Thymus (tissue), 2 donors: ENCODE results near the gene RPL28. TPM values are rescaled to one million over a fixed set of nuclear protein-coding genes. Genes with fewer than 3 reads are reported as not detected.

Experiments used
- polyA plus RNA-seq: library from polyadenylated mRNA; stranded (reverse); fragments of 200-250 nt; gene quantifications from one replicate; pipeline ENCODE4 v1.2.3, GENCODE V29; 2013
- total RNA-seq: library from RNA; stranded (reverse); fragments of 120-200 nt; gene quantifications from one replicate; pipeline ENCODE4 v1.2.4, GENCODE V29; 2013
- donor health status: healthy.

The RPL28 gene
- total and polyA plus RNA-seq, 2 donors = 667 to 2,578 TPM

Other genes with a start within 250 kb of the RPL28 start
- 4.3 TPM for gene TNNT1, start 236.7 kb upstream of the RPL28 start, total RNA-seq
- gene TNNT1, start 236.7 kb upstream of the RPL28 start, polyA plus RNA-seq = 11.9 TPM
- gene TNNI3, start 228.2 kb upstream of the RPL28 start, total RNA-seq = 0.14 TPM
- gene TNNI3, start 228.2 kb upstream of the RPL28 start, polyA plus RNA-seq = 0.75 TPM
- 0.24 TPM for gene DNAAF3, start 219.3 kb upstream of the RPL28 start, total RNA-seq
- gene DNAAF3, start 219.3 kb upstream of the RPL28 start, polyA plus RNA-seq = 0.64 TPM
- gene SYT5, start 205.6 kb upstream of the RPL28 start, total RNA-seq = 0.24 TPM
- gene SYT5, start 205.6 kb upstream of the RPL28 start, polyA plus RNA-seq = 0.32 TPM
- 0.28 TPM for gene PTPRH, start 176.4 kb upstream of the RPL28 start, total RNA-seq
- gene PTPRH, start 176.4 kb upstream of the RPL28 start, polyA plus RNA-seq = 0.14 TPM
- gene TMEM86B, start 157.2 kb upstream of the RPL28 start, total RNA-seq = 1.7 TPM
- 39.7 TPM for gene TMEM86B, start 157.2 kb upstream of the RPL28 start, polyA plus RNA-seq
- gene PPP6R1, start 126.9 kb upstream of the RPL28 start, total RNA-seq = 36.0 TPM
- gene PPP6R1, start 126.9 kb upstream of the RPL28 start, polyA plus RNA-seq = 48.5 TPM
- 16.4 TPM for gene HSPBP1, start 105.8 kb upstream of the RPL28 start, total RNA-seq
- 21.8 TPM for gene HSPBP1, start 105.8 kb upstream of the RPL28 start, polyA plus RNA-seq
- gene BRSK1, start 101.9 kb upstream of the RPL28 start, total RNA-seq = 3.1 TPM
- 2.9 TPM for gene BRSK1, start 101.9 kb upstream of the RPL28 start, polyA plus RNA-seq
- 0.76 TPM for gene TMEM150B, start 60.6 kb upstream of the RPL28 start, total RNA-seq
- 2.0 TPM for gene TMEM150B, start 60.6 kb upstream of the RPL28 start, polyA plus RNA-seq
- 7.7 TPM for gene KMT5C, start 46.1 kb upstream of the RPL28 start, total RNA-seq
- gene KMT5C, start 46.1 kb upstream of the RPL28 start, polyA plus RNA-seq = 23.5 TPM
- gene COX6B2, start 31.2 kb upstream of the RPL28 start, total RNA-seq = 2.6 TPM
- gene COX6B2, start 31.2 kb upstream of the RPL28 start, polyA plus RNA-seq = 40.4 TPM
- gene GARIN5B, start 22.7 kb upstream of the RPL28 start, total RNA-seq = not detected
- 0.05 TPM for gene GARIN5B, start 22.7 kb upstream of the RPL28 start, polyA plus RNA-seq
- gene IL11, start 15.5 kb upstream of the RPL28 start, total RNA-seq = 0.38 TPM
- gene IL11, start 15.5 kb upstream of the RPL28 start, polyA plus RNA-seq = 1.5 TPM
- gene TMEM190, start 9.1 kb upstream of the RPL28 start, total RNA-seq = 0.14 TPM
- gene TMEM190, start 9.1 kb upstream of the RPL28 start, polyA plus RNA-seq = 3.4 TPM
- 2.5 TPM for gene TMEM238, start 1.6 kb upstream of the RPL28 start, total RNA-seq
- gene TMEM238, start 1.6 kb upstream of the RPL28 start, polyA plus RNA-seq = 0.23 TPM
- 120 TPM for gene UBE2S, start 21.9 kb downstream of the RPL28 start, total RNA-seq
- 14.6 TPM for gene UBE2S, start 21.9 kb downstream of the RPL28 start, polyA plus RNA-seq
- 0.05 TPM for gene SHISA7, start 57.4 kb downstream of the RPL28 start, total RNA-seq
- 0.11 TPM for gene SHISA7, start 57.4 kb downstream of the RPL28 start, polyA plus RNA-seq
- gene ISOC2, start 75.7 kb downstream of the RPL28 start, total RNA-seq = 26.4 TPM
- gene ISOC2, start 75.7 kb downstream of the RPL28 start, polyA plus RNA-seq = 24.8 TPM
- gene C19orf85, start 78.8 kb downstream of the RPL28 start, total RNA-seq = not detected
- not detected for gene C19orf85, start 78.8 kb downstream of the RPL28 start, polyA plus RNA-seq
- 1.1 TPM for gene ZNF628, start 90.7 kb downstream of the RPL28 start, total RNA-seq
- 4.8 TPM for gene ZNF628, start 90.7 kb downstream of the RPL28 start, polyA plus RNA-seq
- gene NAT14, start 99.3 kb downstream of the RPL28 start, total RNA-seq = 116 TPM
- gene NAT14, start 99.3 kb downstream of the RPL28 start, polyA plus RNA-seq = 58.2 TPM
- 0.80 TPM for gene SSC5D, start 102.5 kb downstream of the RPL28 start, total RNA-seq
- 1.8 TPM for gene SSC5D, start 102.5 kb downstream of the RPL28 start, polyA plus RNA-seq
- not detected for gene SBK2, start 151.2 kb downstream of the RPL28 start, total RNA-seq
- gene SBK2, start 151.2 kb downstream of the RPL28 start, polyA plus RNA-seq = not detected
- not detected for gene SBK3, start 159.6 kb downstream of the RPL28 start, total RNA-seq
- 0.11 TPM for gene SBK3, start 159.6 kb downstream of the RPL28 start, polyA plus RNA-seq
- gene ZNF579, start 194.9 kb downstream of the RPL28 start, total RNA-seq = 2.3 TPM
- 5.5 TPM for gene ZNF579, start 194.9 kb downstream of the RPL28 start, polyA plus RNA-seq
- 4.6 TPM for gene FIZ1, start 213.6 kb downstream of the RPL28 start, total RNA-seq
- 11.9 TPM for gene FIZ1, start 213.6 kb downstream of the RPL28 start, polyA plus RNA-seq
- 13.3 TPM for gene ZNF524, start 214.4 kb downstream of the RPL28 start, total RNA-seq
- 25.0 TPM for gene ZNF524, start 214.4 kb downstream of the RPL28 start, polyA plus RNA-seq
- gene ZNF865, start 219.7 kb downstream of the RPL28 start, total RNA-seq = 0.85 TPM
- gene ZNF865, start 219.7 kb downstream of the RPL28 start, polyA plus RNA-seq = 7.2 TPM
- gene ZNF784, start 238.6 kb downstream of the RPL28 start, total RNA-seq = 2.7 TPM
- gene ZNF784, start 238.6 kb downstream of the RPL28 start, polyA plus RNA-seq = 5.4 TPM